H1 (cell line): Measurements from ENCODE around the gene GZMA. TPM values are rescaled to one million over a fixed set of nuclear protein-coding genes. Genes with fewer than 3 reads are reported as not detected.

Experiments used
- CTCF ChIA-PET: fragments of 300-600 bp; sonication (Branson Sonifier 250); formaldehyde crosslinking; loops from one replicate; lab custom pipeline; 2021; ENCODE audit not compliant: partially characterized antibody; lab: Charles Lee
- POLR2A ChIA-PET: fragments of 300-600 bp; sonication (Branson Sonifier 250); formaldehyde crosslinking; loops from one replicate; lab custom pipeline; 2021; ENCODE audit warnings: inconsistent platforms; ENCODE audit not compliant: partially characterized antibody; lab: Charles Lee
- DNase-seq, 2 experiments: peaks; one replicate each; pipeline versions ENCODE4 v3.0.0 to v3.0.0-alpha.2; 2010 to 2022; ENCODE audit warnings: low spot score in 2 of 2, low read depth in 1 of 2, mixed read lengths in 1 of 2
- FAIRE-seq: peaks from 2 replicates; lab custom pipeline; 2011; peaks lifted over from hg19 to GRCh38; lab: Jason Lieb, UNC
- H2AFZ ChIP-seq: 2 replicates; pipeline ENCODE4 v1.8.1; 2012; ENCODE audit warnings: low read length, inconsistent platforms
- H2AK5ac ChIP-seq: 2 replicates; pipeline ENCODE4 v1.6.1; 2013; ENCODE audit warnings: low read depth, low read length
- H2BK120ac ChIP-seq: replicated peaks from 2 replicates; pipeline ENCODE3; 2013; ENCODE audit warnings: low read depth, low read length, inconsistent platforms
- H2BK12ac ChIP-seq: 2 replicates; pipeline ENCODE4 v1.6.1; 2013; ENCODE audit warnings: low read depth, low read length
- H2BK15ac ChIP-seq: 2 replicates; pipeline ENCODE4 v1.6.1; 2013; ENCODE audit warnings: low read length
- H2BK20ac ChIP-seq: 2 replicates; pipeline ENCODE4 v1.6.1; 2013; ENCODE audit warnings: low read length
- H2BK5ac ChIP-seq: 2 replicates; pipeline ENCODE4 v1.6.1; 2013; ENCODE audit warnings: low read depth, low read length
- H3K14ac ChIP-seq: 2 replicates; pipeline ENCODE4 v1.6.1; 2013; ENCODE audit warnings: inconsistent platforms; ENCODE audit not compliant: insufficient read length
- H3K18ac ChIP-seq: 2 replicates; pipeline ENCODE4 v1.6.1; 2013; ENCODE audit warnings: low read length; ENCODE audit errors: extremely low read depth
- H3K23ac ChIP-seq: 2 replicates; pipeline ENCODE4 v1.6.1; 2013; ENCODE audit warnings: inconsistent platforms; ENCODE audit not compliant: insufficient read length
- H3K23me2 ChIP-seq: 2 replicates; pipeline ENCODE4 v1.6.1; 2013; ENCODE audit warnings: low read depth, low read length
- H3K27ac ChIP-seq: 2 replicates; pipeline ENCODE4 v1.6.1; 2011; ENCODE audit warnings: low read depth, low read length, inconsistent platforms
- H3K27me3 ChIP-seq, 4 experiments: replicated peaks in 1 of 4; 1 replicate in 1 of 4; 2 replicates in 3 of 4; pipeline versions ENCODE4 v1.6.1 to v1.8.1; 2011 to 2013; ENCODE audit warnings: low read length in 3 of 4, mild to moderate bottlenecking in 3 of 4, inconsistent platforms in 2 of 4, mixed read lengths in 2 of 4, moderate library complexity in 1 of 4; ENCODE audit not compliant: control insufficient read depth in 3 of 4, insufficient read depth in 3 of 4; ENCODE audit errors: extremely low read depth in 1 of 4
- H3K36me3 ChIP-seq, 4 experiments: 2 replicates each; pipeline versions ENCODE4 v1.6.1 to v1.8.1; 2011 to 2013; ENCODE audit warnings: mild to moderate bottlenecking in 4 of 4, low read length in 3 of 4, moderate library complexity in 2 of 4, control low read depth in 1 of 4, inconsistent platforms in 1 of 4; ENCODE audit not compliant: insufficient read depth in 4 of 4, control insufficient read depth in 2 of 4
- H3K4ac ChIP-seq: replicated peaks from 2 replicates; pipeline ENCODE3; 2013; ENCODE audit warnings: low read length, low read depth, mixed read lengths, inconsistent platforms; ENCODE audit not compliant: insufficient read length
- H3K4me1 ChIP-seq, 4 experiments: replicated peaks in 1 of 4; 1 replicate in 1 of 4; 2 replicates in 3 of 4; pipeline versions ENCODE4 v1.6.1 to v1.8.1; 2011 to 2013; ENCODE audit warnings: low read length in 3 of 4, inconsistent platforms in 2 of 4, mixed read lengths in 1 of 4; ENCODE audit not compliant: insufficient read depth in 4 of 4, control insufficient read depth in 3 of 4
- H3K4me2 ChIP-seq, 2 experiments: 2 replicates each; pipeline versions ENCODE4 v1.6.1 to v1.8.1; 2011 to 2013; ENCODE audit warnings: low read depth in 2 of 2, low read length in 2 of 2, control low read depth in 1 of 2, inconsistent platforms in 1 of 2, mild to moderate bottlenecking in 1 of 2; ENCODE audit not compliant: insufficient read depth in 1 of 2
- H3K4me3 ChIP-seq, 4 experiments: fragments of 200-600, 300-600 bp in 1 of 4; sonication (generic), shearing (Covaris generic), sonication (Bioruptor Twin) in 1 of 4; 2 replicates each; pipeline versions ENCODE4 v1.5.1 to v1.8.1; 2011 to 2016; ENCODE audit warnings: low read length in 4 of 4, low read depth in 3 of 4, control low read depth in 2 of 4, inconsistent platforms in 2 of 4, mild to moderate bottlenecking in 2 of 4, mixed read lengths in 1 of 4, moderate library complexity in 1 of 4; ENCODE audit not compliant: insufficient read depth in 2 of 4; ENCODE audit errors: extremely low read depth in 1 of 4
- H3K56ac ChIP-seq: replicated peaks from 2 replicates; pipeline ENCODE3; 2013; ENCODE audit warnings: low read depth, mild to moderate bottlenecking, mixed read lengths, low read length, inconsistent platforms; ENCODE audit not compliant: insufficient read length
- H3K79me1 ChIP-seq: 2 replicates; pipeline ENCODE4 v1.6.1; 2013; ENCODE audit warnings: low read depth, low read length, control low read depth
- H3K79me2 ChIP-seq, 2 experiments: 2 replicates each; pipeline versions ENCODE4 v1.6.1 to v1.8.1; 2012 to 2013; ENCODE audit warnings: low read length in 2 of 2, mild to moderate bottlenecking in 2 of 2, inconsistent platforms in 1 of 2; ENCODE audit not compliant: insufficient read depth in 2 of 2, control insufficient read depth in 1 of 2
- H3K9ac ChIP-seq, 4 experiments: replicated peaks in 1 of 4; 1 replicate in 1 of 4; 2 replicates in 3 of 4; pipeline versions ENCODE4 v1.6.1 to v1.8.1; 2011 to 2013; ENCODE audit warnings: low read depth in 3 of 4, low read length in 3 of 4, control low read depth in 2 of 4, mild to moderate bottlenecking in 2 of 4, moderate library complexity in 2 of 4, inconsistent platforms in 1 of 4; ENCODE audit errors: extremely low read depth in 1 of 4
- H3K9me3 ChIP-seq, 2 experiments: 2 replicates each; pipeline versions ENCODE4 v1.6.1 to v1.8.1; 2012 to 2013; ENCODE audit warnings: mild to moderate bottlenecking in 2 of 2, moderate library complexity in 2 of 2, control low read depth in 1 of 2, inconsistent platforms in 1 of 2, low read depth in 1 of 2, low read length in 1 of 2, mixed read lengths in 1 of 2; ENCODE audit not compliant: insufficient read depth in 2 of 2
- H4K20me1 ChIP-seq, 2 experiments: replicated peaks in 1 of 2; 2 replicates each; pipeline versions ENCODE3 to v1.8.1; 2011 to 2013; ENCODE audit warnings: inconsistent platforms in 2 of 2, low read length in 2 of 2, mild to moderate bottlenecking in 1 of 2; ENCODE audit not compliant: insufficient read depth in 2 of 2, control insufficient read depth in 1 of 2
- H4K5ac ChIP-seq: 2 replicates; pipeline ENCODE4 v1.6.1; 2013; ENCODE audit warnings: low read length, low read depth, mixed read lengths, inconsistent platforms; ENCODE audit not compliant: insufficient read length
- H4K8ac ChIP-seq: 2 replicates; pipeline ENCODE4 v1.8.0; 2013; ENCODE audit warnings: mild to moderate bottlenecking, moderate library complexity, low read length, inconsistent platforms; ENCODE audit not compliant: insufficient read depth; ENCODE audit errors: extremely low read depth
- H4K91ac ChIP-seq: replicated peaks from 2 replicates; pipeline ENCODE3; 2013; ENCODE audit warnings: low read length, mixed read lengths, inconsistent platforms; ENCODE audit not compliant: insufficient read length
- ATF2 ChIP-seq: IDR thresholded peaks from 2 replicates; pipeline ENCODE4 v1.6.1; 2012; ENCODE audit warnings: low read length, inconsistent platforms
- BRCA1 ChIP-seq: IDR thresholded peaks from 2 replicates; pipeline ENCODE4 v1.6.1; 2012; ENCODE audit warnings: low read depth, low read length, improper control_type of control experiment
- CBX5 ChIP-seq: fragments of 300-800, 300-1000 bp; sonication (generic); IDR thresholded peaks from 2 replicates; pipeline ENCODE4 v1.7.1; 2016; ENCODE audit warnings: antibody characterized with exemption, low read length, low read depth
- CEBPB ChIP-seq: IDR thresholded peaks from 2 replicates; pipeline ENCODE4 v1.6.1; 2012; ENCODE audit warnings: low read depth, low read length
- POU5F1 ChIP-seq: IDR thresholded peaks from 2 replicates; pipeline ENCODE4 v1.6.1; 2011; ENCODE audit warnings: low read depth, mild to moderate bottlenecking, low read length, moderate library complexity
- SIRT6 ChIP-seq: IDR thresholded peaks from one replicate; pipeline ENCODE4 v1.7.1; 2012; ENCODE audit warnings: low read length, inconsistent platforms
- SP2 ChIP-seq: IDR thresholded peaks from 2 replicates; pipeline ENCODE4 v1.6.1; 2012; ENCODE audit warnings: mild to moderate bottlenecking, low read length, inconsistent platforms
- TAF7 ChIP-seq: optimal IDR thresholded peaks from 2 replicates; pipeline ENCODE3; 2011; ENCODE audit warnings: low read depth, mild to moderate bottlenecking, inconsistent platforms, low read length, moderate library complexity, borderline replicate concordance
- TCF12 ChIP-seq: IDR thresholded peaks from 2 replicates; pipeline ENCODE4 v1.6.1; 2011; ENCODE audit warnings: low read depth, mild to moderate bottlenecking, low read length
- USF2 ChIP-seq: IDR thresholded peaks from 2 replicates; pipeline ENCODE4 v1.6.1; 2011; ENCODE audit warnings: low read length, improper control_type of control experiment
- YY1 ChIP-seq: IDR thresholded peaks from 2 replicates; pipeline ENCODE4 v1.6.1; 2011; ENCODE audit warnings: low read depth, mild to moderate bottlenecking, low read length
- WGBS, 2 experiments: shearing (Covaris generic) in 1 of 2; methylation state at CpG; one replicate each; pipeline versions ENCODE4 v1.1.6 to v1.1.7; 2013 to 2015; ENCODE audit warnings: low lambda C conversion rate in 2 of 2, mixed read lengths in 2 of 2, inconsistent platforms in 1 of 2, low coverage in 1 of 2, missing lambda C conversion rate in 1 of 2; ENCODE audit not compliant: insufficient replicate concordance in 2 of 2, insufficient coverage in 1 of 2, insufficient read length in 1 of 2; ENCODE audit errors: extremely low coverage in 1 of 2, missing lambda C conversion rate in 1 of 2; 5-methylcytosine and 5-hydroxymethylcytosine counted together
- polyA plus RNA-seq, 7 experiments: library from polyadenylated mRNA; depleted of rRNA in 3 of 7; stranded (reverse) in 5 of 7; unstranded in 2 of 7; fragments of >200 nt in 5 of 7; fragments of 200-250 nt in 2 of 7; gene quantifications; 1 replicate in 5 of 7; 2 replicates in 1 of 7; 4 replicates in 1 of 7; pipeline versions ENCODE4 v1.2.1 to v1.2.3, GENCODE V29; 2011 to 2013; ENCODE audit warnings: missing spikeins in 2 of 7, mixed read lengths in 2 of 7
- total RNA-seq: library from RNA; stranded (reverse); fragmentation: NEBNext Ultra II Directional; extraction: Animal tissue kit (Norgen Biotek cat#: 25700); gene quantifications from 2 replicates; pipeline ENCODE4 v1.2.1, GENCODE V29; 2021

GZMA gene
- total and polyA plus RNA-seq, 2 of the 8 experiments (the other 6 are each of a cell fraction or from before 2014, with no cell fraction given), result not detected

- Histone ChIP-seq H3K9me3 (peaks cover 2 to 9% of the 10 kb centered on the region in 2 experiments; a peak in 1 of 4 replicates), H3K4ac (no peak overlapping the region), H3K79me1 (no peaks in the 10 kb centered on the region), H2BK120ac (no peak overlapping the region), H3K14ac (no peak overlapping the region), H4K91ac (no peak overlapping the region), H3K36me3 (no peaks in the 10 kb centered on the region), H2BK12ac (no peak overlapping the region), H3K27ac (no peak overlapping the region), H3K27me3 (no peaks in the 10 kb centered on the region), H3K9ac (no peak overlapping the region), H3K4me1 (no peaks in the 10 kb centered on the region), H3K79me2 (no peaks in the 10 kb centered on the region), H3K18ac (no peak overlapping the region), H3K4me3 (no peak overlapping the region), H3K23me2 (no peaks in the 10 kb centered on the region), H3K4me2 (no peak overlapping the region), H4K5ac (no peak overlapping the region), H3K56ac (no peak overlapping the region), H2BK15ac (no peak overlapping the region), H2AK5ac (no peak overlapping the region)
- POLR2A ChIA-PET, result no interaction called here
- FAIRE-seq, result no peak
- CTCF ChIA-PET, result interaction anchor here (1.2 kb wide), 1 partner anchor 29 kb away, joined by 3 read pairs; no protein-coding TSS in a partner anchor
- WGBS, 2 experiments, result 95% methylated on average over 3 of the region's 3 CpGs; no CpG with 5 or more reads in 1 of the 2 experiments
- TF ChIP-seq SP2 (no peak), SIRT6 (no peak), TCF12 (no peak), CEBPB (no peak), TAF7 (no peak), BRCA1 (no peak), CBX5 (no peak), ATF2 (no peak), YY1 (no peak), POU5F1 (no peak), USF2 (no peak)
- TF ChIP-seq, all 59 proteins: peak for 0
- Histone ChIP-seq H4K20me1 (no peaks in the 10 kb centered on the region), H2AFZ (no peak overlapping the region), H4K8ac (no peak overlapping the region), H3K23ac (no peak overlapping the region), H2BK20ac (no peak overlapping the region), H2BK5ac (no peak overlapping the region)
- no peak for DNase-seq
Measured at GRCh38 chr5:55066277-55066676, 36.2 kb upstream of the GZMA start.
